ENCODE data around the gene FBXL15.

FBXL15 gene

GRCh38 chr10:102420714-102421506 lies at the start of gene FBXL15:
FBXL15 (plus strand) TSS chr10:102420836; CDS start chr10:102421130, 294 bp downstream.
- peak; percentile 91 to 92 for DNase-seq (ENCODE audit: extremely low read depth in 1 of 2, low read depth in 1 of 2)

- no peak for DNase-seq (ENCODE audit: extremely low read depth in 1 of 2, low read depth in 1 of 2)
These were observed 49.3 kb upstream of the FBXL15 start for GRCh38 chr10:102371295-102371694.

DNA sequence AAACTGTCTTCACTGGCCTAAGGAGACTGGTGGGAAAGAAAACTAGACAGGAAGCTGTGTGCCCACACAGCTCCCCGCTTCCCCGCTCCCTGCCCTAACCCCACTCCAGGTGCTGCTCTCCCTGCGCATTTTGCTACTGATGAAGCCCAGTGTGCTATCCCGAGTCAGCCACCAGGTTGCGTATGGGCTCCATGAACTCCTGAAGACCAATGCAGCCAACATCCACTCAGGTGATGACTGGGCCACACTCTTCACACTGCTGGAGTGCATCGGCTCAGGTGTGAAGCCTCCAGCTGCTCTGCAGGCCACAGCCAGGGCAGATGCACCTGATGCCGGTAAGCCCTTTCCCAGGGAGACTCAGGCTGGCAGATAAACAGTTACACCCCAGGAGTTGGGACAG lies 45.4 kb upstream of the FBXL15 start:
- no peak for DNase-seq (ENCODE audit: extremely low read depth in 1 of 2, low read depth in 1 of 2)

GRCh38 chr10:102375867-102376266 lies 44.8 kb upstream of the FBXL15 start:
- no peak for DNase-seq (ENCODE audit: extremely low read depth in 1 of 2, low read depth in 1 of 2)

- no peak for DNase-seq (ENCODE audit: extremely low read depth in 1 of 2, low read depth in 1 of 2)
These were observed 43.7 kb upstream of the FBXL15 start for GRCh38 chr10:102376901-102377300.

- no peak for DNase-seq (ENCODE audit: extremely low read depth in 1 of 2, low read depth in 1 of 2)
These were observed 41.3 kb upstream of the FBXL15 start for GRCh38 chr10:102379383-102379782.

- DNase-seq (ENCODE audit: extremely low read depth in 1 of 2, low read depth in 1 of 2): no peak
These were observed 38.7 kb upstream of the FBXL15 start for GRCh38 chr10:102381983-102382382.

DNA sequence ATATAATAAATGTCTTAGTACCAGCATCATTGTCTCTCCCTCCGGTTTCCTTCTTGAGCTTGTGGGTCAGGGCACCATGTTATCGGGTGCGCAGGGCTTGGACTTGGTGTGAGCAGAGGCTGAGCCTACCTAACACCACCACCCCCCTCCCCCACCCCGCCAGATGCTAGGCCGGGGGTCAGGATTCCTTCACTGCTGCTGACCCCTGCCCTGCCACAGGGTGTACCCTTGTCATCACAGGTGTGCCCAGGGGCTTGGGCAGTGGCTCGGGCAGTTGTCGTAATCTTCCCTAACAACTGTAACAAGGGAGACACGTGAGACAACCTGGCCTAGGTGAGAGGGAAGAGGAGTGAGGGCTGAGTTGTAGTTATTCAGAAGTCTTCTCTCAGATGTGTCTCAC lies 37.8 kb upstream of the FBXL15 start:
- DNase-seq (ENCODE audit: extremely low read depth in 1 of 2, low read depth in 1 of 2): no peak

- no peak for DNase-seq (ENCODE audit: extremely low read depth in 1 of 2, low read depth in 1 of 2)
These were observed 36.6 kb upstream of the FBXL15 start for GRCh38 chr10:102384053-102384452.

- DNase-seq (ENCODE audit: extremely low read depth in 1 of 2, low read depth in 1 of 2): no peak
These were observed 35.8 kb upstream of the FBXL15 start for GRCh38 chr10:102384606-102385429.

DNA sequence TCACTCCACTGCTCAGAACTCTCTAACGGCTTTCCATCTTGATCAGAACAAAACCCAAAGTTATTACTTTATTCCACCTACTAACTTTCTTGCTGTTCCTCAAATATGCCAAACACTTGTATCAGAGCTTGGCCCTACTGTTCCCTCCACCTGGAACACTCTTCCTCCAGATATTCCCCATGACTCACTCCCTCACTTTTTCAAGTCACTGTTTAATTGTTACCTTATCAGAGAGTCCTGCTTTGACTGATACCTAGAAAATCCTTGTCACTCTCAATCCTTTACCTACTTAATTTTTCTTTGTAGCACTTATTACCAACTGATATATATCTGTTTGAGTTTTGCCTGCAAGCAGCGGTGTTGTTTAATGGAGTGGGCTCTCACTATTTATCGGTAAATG lies 30.7 kb upstream of the FBXL15 start:
- no peak for DNase-seq (ENCODE audit: extremely low read depth in 1 of 2, low read depth in 1 of 2)

DNA sequence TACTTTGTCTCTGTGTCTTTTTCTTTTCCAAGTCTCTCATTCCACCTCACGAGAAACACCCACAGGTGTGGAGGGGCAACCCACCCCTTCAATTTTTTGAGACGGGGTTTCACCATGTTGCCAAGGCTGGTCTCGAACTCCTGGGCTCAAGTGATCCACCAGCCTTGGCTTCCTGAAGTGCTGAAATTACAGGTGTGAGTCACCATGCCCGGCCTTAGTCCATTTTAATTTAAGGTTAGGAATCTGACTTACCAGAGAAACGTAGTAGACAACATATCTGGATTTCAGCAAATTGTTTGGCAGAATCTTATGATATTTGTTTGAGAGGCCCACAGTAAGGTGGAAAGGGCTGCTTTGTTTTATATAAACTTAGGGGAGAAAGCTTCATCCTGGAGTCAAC lies 28.3 kb upstream of the FBXL15 start:
- no peak for DNase-seq (ENCODE audit: extremely low read depth in 1 of 2, low read depth in 1 of 2)

DNA sequence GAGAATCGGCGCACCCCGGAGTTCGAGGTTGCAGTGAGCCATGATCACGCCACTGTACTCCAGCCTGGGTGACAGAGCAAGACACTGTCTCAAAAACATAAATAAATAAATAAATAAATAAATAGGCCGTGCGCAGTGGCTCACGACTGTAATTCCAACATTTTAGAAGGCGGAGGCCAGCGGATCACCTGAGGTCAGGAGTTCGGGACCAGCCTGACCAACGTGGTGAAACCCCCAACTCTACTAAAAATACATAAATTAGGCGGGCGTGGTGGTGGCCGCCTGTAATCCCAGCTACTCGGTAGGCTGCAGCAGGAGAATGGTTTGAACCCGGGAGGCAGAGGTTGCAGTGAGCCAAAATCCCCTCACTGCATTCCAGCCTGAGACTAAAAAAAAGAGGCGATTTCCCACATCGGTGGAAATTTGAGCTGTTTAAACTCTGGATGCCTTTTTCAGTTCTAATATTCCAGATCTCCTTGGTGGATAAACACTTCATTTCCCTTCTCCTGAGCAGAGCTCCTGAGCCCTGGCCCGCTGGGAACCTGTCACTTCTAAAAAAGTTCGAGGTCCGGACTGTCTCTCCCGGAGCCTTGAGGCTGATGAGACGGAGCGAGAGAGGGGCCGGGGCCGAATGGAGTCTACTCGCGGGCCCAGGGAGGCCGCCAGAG lies 27.1 kb upstream of the FBXL15 start:
- DNase-seq (ENCODE audit: extremely low read depth in 1 of 2, low read depth in 1 of 2): no peak

GRCh38 chr10:102394079-102394800 lies 26.4 kb upstream of the FBXL15 start:
- DNase-seq (ENCODE audit: extremely low read depth in 1 of 2, low read depth in 1 of 2): peak; percentile 97 to 98

DNA sequence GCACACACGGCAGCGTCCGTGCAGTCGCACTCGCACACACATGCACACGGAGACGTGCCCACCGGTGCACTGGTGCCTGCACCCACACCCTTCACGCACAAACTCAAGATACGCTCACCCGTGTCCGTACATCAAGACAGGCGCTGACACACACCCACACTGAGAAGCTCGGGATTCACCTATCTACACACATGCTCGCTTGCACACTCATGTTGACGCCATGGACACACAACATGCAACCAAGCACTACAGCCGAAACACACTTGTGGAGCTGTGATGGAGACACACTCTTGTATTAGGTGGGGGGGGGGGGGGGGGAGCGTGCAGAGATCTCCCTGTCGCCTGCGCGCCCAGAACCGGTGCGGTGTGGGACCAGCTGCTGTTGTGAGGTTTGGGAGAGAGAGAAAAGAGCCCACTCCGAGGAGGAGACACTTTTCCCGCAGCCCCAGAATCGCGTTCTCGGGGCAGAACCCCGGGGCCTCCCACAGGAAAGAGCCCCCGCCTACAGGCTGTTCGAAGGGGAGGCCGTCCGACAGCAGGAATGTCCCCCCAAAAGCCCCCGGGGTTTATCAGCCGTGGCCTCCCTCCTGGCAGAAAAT lies 25.7 kb upstream of the FBXL15 start:
- no peak for DNase-seq (ENCODE audit: extremely low read depth in 1 of 2, low read depth in 1 of 2)

- DNase-seq (ENCODE audit: extremely low read depth in 1 of 2, low read depth in 1 of 2): peak; percentile 77 to 88
These were observed 25.0 kb upstream of the FBXL15 start, which contains the start of gene NFKB2 for GRCh38 chr10:102395400-102396316. NFKB2 (plus strand) TSS chr10:102395705; CDS start chr10:102395960, 255 bp downstream.

DNA sequence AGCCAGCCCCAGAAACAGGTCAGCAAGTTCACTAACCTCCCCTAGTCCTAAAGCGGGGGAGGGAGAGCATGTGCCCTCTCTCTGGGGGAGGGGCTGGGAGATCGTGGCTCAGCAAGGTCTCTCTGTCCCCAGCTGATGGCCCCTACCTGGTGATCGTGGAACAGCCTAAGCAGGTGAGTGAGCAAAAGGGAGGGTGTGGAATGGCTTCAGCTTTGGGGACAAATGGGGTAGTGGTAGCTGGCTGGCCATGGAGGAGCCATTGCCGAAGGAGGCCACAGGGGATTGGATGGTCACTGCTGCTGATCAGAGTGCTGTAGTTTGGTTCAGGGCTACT lies 24.4 kb upstream of the FBXL15 start:
- DNase-seq (ENCODE audit: extremely low read depth in 1 of 2, low read depth in 1 of 2): no peak

DNA sequence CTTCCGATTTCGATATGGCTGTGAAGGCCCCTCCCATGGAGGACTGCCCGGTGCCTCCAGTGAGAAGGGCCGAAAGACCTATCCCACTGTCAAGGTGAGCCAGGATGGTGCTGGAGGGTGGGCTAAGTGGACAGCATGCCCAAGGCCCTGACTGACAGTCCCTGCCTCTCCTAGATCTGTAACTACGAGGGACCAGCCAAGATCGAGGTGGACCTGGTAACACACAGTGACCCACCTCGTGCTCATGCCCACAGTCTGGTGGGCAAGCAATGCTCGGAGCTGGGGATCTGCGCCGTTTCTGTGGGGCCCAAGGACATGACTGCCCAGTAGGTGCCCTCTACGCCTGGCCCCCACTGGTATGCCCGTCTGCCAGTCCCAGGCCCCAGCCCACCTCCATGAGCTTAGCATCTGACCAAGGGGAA lies 23.9 kb upstream of the FBXL15 start:
- DNase-seq (ENCODE audit: extremely low read depth in 1 of 2, low read depth in 1 of 2): no peak
